ENCODE data around the gene YIF1A. TPM values are rescaled to one million over a fixed set of nuclear protein-coding genes. Genes with fewer than 3 reads are reported as not detected.

The YIF1A gene
- total RNA-seq, 1 experiment from 2014 or later = 64.3 TPM

GRCh38 chr11:66262696-66263095 is 26.2 kb downstream of the YIF1A start:
- Mint-ChIP-seq H3K4me3 (no peak overlapping the region), H3K36me3 (ENCODE audit: insufficient read depth in 1 of 3, low read depth in 3 of 3) (peaks cover 22 to 67% (median 62%) of the 10 kb centered on the region in 3 experiments), H3K4me1 (peaks cover 16 to 19% of the 10 kb centered on the region in 2 experiments), H3K27ac (no peak overlapping the region), H3K9me3 (peaks cover 0 to 2% of the 10 kb centered on the region in 2 experiments; a peak in 1 of 5 replicates), H3K27me3 (ENCODE audit: low read depth) (no peaks in the 10 kb centered on the region)
- Histone ChIP-seq H3K79me1 (ENCODE audit: insufficient read depth, low read depth, low read length, poor library complexity, severe bottlenecking) (no peaks in the 10 kb centered on the region), H3K9ac (ENCODE audit: extremely low read depth, insufficient read length, low read length) (no peak overlapping the region), H4K5ac (ENCODE audit: insufficient read length, low read depth, low read length) (no peak overlapping the region), H4K91ac (ENCODE audit: insufficient read length, low read depth, low read length) (no peak overlapping the region), H3K4me1 (ENCODE audit: insufficient read depth, low read length) (no peaks in the 10 kb centered on the region), H3K27me3 (ENCODE audit: insufficient read depth, low read length) (no peaks in the 10 kb centered on the region), H3K18ac (ENCODE audit: insufficient read length, low read depth, low read length) (no peak overlapping the region), H3K4ac (ENCODE audit: low read depth, low read length) (no peak overlapping the region), H3K23ac (ENCODE audit: insufficient read length, low read depth, low read length) (no peak overlapping the region), H4K8ac (replicated peaks; ENCODE audit: insufficient read length, low read depth, low read length) (no peak overlapping the region), H3T11ph (ENCODE audit: low read length) (no peak overlapping the region), H3K27ac (ENCODE audit: insufficient read length, low read depth, low read length) (no peak overlapping the region), H2BK12ac (ENCODE audit: insufficient read length, low read depth, low read length) (no peak overlapping the region), H3K14ac (ENCODE audit: insufficient read depth, low read length) (no peak overlapping the region), H3K56ac (ENCODE audit: insufficient read length, low read depth, low read length) (no peak overlapping the region), H2BK120ac (ENCODE audit: low read depth, low read length, poor library complexity, severe bottlenecking) (no peak overlapping the region), H2AK5ac (ENCODE audit: insufficient read length, low read length) (no peak overlapping the region), H3K23me2 (ENCODE audit: insufficient read length, low read depth, low read length, poor library complexity, severe bottlenecking) (no peaks in the 10 kb centered on the region), H2AFZ (ENCODE audit: low read length) (no peak overlapping the region), H3K79me2 (ENCODE audit: insufficient read depth, low read length) (no peaks in the 10 kb centered on the region), H3K4me2 (ENCODE audit: insufficient read depth, insufficient read length, low read length) (no peak overlapping the region), H2BK20ac (ENCODE audit: low read depth, low read length, poor library complexity, severe bottlenecking) (no peak overlapping the region), H2BK15ac (ENCODE audit: low read depth, low read length) (no peak overlapping the region), H4K20me1 (ENCODE audit: control insufficient read depth, insufficient read depth, insufficient read length) (peaks cover 2% of the 10 kb centered on the region), H3K9me3 (ENCODE audit: control insufficient read depth, low read depth, low read length) (no peaks in the 10 kb centered on the region), H2BK5ac (ENCODE audit: insufficient read length, low read length) (no peak overlapping the region)
- no peak for DNase-seq
- no CpG with 5 or more reads among the region's 12 CpGs for WGBS (ENCODE audit: extremely low coverage, insufficient read length, low lambda C conversion rate)
- no peak for TF ChIP-seq CTCF (conservative IDR thresholded peaks at IDR 0.05)

All from H9 (cell line).